GM04503 (cell line): ENCODE measurements around the gene RASAL1.
A peak's percentile ranks its signal among the peaks of the same experiment; 100 is the strongest.

Source experiments
- DNase-seq: peaks from one replicate; pipeline ENCODE4 v3.0.0-alpha.2; 2012; ENCODE audit warnings: low read depth

Gene RASAL1, protein sequence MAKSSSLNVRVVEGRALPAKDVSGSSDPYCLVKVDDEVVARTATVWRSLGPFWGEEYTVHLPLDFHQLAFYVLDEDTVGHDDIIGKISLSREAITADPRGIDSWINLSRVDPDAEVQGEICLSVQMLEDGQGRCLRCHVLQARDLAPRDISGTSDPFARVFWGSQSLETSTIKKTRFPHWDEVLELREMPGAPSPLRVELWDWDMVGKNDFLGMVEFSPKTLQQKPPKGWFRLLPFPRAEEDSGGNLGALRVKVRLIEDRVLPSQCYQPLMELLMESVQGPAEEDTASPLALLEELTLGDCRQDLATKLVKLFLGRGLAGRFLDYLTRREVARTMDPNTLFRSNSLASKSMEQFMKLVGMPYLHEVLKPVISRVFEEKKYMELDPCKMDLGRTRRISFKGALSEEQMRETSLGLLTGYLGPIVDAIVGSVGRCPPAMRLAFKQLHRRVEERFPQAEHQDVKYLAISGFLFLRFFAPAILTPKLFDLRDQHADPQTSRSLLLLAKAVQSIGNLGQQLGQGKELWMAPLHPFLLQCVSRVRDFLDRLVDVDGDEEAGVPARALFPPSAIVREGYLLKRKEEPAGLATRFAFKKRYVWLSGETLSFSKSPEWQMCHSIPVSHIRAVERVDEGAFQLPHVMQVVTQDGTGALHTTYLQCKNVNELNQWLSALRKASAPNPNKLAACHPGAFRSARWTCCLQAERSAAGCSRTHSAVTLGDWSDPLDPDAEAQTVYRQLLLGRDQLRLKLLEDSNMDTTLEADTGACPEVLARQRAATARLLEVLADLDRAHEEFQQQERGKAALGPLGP

DNA sequence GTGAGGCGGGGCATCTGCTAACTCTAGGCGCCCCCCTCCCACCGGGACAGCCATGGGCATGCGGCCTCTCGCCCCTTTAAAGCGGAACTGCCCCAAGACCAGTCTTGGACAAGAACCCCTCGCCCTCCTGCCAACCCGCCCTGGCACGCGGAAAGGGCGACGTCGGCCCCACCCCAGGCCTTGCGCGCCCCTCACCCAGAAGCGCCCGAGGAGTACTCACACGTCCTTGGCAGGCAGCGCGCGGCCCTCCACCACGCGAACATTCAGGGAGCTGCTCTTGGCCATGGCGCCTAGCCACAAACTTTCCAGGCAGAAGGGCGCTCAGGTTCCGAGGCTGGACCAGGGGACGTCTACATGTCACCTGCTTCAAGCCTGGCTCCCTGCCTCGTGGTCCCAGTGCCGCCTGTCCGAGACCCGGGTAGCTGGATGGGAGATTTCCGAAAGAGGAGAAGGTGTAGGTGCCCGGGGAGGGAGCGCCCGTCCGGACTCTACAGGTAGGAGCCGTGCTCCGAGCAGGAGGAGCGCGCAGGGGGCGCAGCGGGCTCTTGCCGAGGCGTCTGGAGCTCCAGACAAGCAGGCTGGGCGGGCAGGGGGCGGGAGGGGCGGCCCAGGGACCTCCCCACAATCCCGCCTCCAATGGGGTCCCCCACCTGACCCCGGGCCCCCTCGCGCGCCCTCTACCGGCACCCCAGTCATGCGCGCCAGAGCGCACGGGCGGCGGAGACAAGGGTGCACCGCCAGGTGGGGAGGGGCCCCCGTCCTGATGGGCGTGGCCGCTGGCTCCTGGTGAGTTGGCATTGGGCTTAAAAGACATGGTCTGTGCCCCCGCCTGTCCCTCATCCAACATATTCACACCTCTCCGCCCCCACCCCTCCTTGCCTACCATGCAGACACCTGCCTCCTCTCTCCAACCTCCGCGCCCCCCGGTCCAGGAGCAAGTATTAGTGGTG is at the start of gene RASAL1:
TSS of gene RASAL1 (minus strand) at position 584 of the 950 bp plus-strand sequence. CDS start at position 285, 299 bp downstream.
- DNase-seq: no peak

DNA sequence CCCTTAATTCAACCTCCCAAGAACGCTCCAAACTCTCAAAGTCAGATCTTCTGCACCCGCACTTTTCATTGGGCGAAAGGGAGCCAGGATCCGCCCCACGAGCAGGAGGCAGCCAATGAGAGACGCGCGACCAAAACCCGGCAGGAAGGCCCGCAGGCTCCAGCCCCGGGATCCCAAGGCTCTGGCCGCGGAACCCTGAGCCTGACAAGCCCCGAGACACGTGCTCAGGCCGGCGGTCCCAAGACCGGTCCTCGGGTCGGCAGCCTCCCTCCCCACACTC is 49.3 kb upstream of the RASAL1 start:
- DNase-seq: no peak

DNA sequence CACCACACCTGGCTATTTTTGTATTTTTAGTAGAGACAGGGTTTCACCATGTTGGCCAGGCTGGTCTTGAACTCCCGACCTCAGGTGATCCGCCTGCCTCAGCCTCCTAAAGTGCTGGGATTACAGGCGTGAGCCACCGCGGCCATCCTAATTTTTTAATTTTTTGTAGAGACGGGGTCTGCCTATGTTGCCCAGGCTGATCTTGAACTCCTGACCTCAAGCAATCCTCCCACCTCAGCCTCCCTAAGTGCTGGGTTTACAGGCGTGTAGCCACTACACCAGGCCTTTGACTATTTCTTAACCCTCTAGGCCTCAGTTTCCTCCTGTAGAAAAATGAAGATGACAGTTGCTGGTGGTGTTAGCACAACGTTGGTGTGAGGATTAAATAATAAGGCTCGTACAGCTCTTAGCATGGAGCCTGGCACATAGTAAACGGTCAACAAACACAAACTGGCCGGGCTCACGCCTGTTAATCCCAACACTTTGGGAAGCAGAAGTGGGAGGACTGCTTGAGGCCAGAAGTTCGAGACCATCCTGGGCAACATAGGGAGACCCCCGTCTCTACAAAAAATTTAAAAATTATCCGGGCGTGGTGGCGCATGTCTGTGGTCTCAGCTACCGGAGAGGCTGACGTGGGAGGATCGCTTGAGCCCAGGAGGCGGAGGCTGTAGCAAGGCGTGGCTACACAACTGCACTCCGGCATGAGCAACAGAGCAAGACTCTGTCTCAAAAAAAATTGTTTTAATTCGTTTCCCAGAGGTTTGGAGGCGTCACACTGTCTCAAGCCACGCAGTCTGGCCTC is 48.7 kb upstream of the RASAL1 start:
- peak; percentile 73 for DNase-seq

DNA sequence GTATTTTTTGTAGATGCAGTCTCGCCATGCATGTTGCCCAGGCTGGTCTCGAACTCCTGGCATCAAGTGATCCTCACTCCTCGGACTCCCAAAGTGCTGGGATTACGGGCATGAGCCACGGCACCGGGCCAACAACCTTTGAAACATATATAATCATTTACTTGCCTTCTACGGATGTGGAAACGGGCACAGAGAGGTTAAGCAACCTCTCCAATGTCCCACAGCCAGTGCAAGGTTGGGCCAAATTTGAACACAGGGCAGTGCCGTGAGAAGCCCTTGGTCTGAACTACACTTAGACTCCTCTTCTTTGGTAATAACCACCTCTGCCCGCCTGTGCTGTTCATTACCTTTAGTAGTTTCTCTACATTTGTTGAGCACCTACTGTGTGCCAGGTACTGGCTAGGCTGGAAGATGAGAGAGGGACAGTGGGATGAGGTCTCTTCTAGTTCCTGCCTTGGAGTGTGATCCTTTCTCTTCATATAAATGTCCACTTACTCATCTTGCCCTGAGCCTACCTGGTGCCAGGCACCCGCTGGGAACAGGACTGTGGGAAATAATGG is 47.5 kb upstream of the RASAL1 start:
- no peak for DNase-seq

DNA sequence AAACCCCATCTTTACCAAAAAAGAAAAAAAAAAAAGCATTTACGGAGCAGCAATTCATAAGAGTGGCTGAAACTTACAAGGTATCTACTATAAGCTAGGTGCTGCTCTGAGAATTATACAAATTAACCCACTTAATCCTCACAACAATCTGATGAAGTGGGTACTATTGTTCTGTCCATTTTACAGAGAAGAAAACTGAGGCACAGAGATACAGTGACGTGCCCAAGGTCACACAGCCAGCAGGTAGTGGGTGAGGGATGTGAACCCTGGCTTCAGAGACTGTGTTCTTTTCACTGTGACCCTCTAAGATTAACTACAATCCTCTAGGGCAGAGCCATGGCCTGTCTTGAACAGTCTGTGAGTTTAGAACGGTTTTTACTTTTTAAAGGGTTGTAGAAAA is 46.4 kb upstream of the RASAL1 start:
- DNase-seq: no peak

DNA sequence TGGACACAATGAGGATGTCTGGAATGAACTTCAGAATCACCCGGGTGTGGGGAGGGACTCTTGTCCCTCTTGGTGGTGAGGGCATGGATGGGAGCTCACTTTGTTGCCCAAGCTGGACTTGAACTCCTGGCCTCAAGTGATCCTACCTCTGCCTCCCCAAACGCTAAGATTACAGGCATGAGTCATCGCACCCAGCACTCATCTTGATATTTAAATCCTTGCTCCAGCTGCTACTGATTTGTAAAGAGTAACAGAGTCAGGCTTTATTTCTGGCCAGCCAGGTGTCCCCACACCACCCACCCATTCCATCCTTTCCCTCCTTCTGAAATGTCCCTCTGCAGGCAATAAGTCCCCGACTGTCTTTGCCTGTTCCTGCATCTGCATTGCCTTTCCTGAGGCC is 44.8 kb upstream of the RASAL1 start:
- DNase-seq: no peak

DNA sequence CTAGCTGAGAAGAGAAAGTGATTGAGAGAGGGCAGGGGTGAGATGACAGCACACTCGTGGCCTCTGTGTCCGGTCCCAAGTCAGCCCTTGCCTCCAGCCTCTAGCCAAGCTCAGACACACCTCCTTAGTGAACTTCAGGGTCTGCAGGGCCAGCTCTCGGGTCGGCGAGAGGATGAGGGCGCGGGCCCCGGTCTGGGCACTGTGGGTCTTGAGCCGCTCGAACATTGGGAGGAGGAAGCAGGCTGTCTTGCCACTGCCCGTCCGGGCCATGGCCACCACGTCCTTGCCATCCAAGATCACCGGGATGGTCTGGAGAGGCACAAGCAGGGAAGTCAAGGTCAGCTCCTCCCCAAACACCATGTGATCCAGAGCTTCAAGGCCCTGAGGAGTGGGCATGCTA is 43.5 kb upstream of the RASAL1 start:
- no peak for DNase-seq

DNA sequence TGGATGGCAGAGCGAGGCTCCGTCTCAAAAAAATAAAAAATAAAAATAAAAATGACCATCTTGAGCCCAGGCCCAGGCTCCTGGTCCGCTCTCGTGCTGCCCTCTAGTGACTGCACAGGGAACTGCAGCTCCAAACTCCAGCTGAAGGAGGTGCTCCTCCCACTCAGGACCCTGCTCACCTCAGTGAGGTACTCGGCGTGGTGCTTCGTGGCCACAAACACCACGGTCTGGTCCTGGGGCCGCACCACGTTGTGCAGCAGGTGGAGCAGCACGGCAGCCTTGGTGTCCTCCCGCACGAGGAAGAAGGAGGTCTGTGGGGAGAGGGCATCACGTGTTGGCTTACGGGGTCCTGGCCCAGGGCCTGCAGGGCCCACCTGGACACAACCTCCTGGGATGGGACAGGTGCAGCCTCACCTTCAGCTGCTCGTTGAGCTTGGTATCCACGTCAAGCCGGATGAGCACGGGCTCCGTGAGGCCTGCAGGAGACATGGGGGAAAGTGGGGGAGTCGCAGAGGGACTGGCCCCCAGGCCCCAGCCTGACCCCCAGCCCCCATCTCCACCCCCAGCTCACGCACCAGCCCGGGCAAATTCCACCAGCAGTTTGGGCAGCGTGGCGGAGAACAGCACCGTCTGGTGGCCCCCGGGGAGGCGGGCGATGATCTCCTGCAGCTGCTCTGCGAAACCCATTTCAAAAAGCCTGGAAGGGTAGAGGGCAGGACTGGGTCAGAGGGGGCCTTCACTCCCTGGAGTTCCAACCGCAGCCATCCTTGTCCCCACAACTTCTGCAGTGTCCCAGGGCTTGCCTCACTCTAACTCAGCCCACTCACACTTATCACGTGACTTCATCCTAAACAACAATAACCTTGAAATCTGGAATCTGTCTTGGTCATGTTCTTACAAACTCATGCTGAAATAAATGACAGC is 39.2 kb upstream of the RASAL1 start:
- no peak for DNase-seq

DNA sequence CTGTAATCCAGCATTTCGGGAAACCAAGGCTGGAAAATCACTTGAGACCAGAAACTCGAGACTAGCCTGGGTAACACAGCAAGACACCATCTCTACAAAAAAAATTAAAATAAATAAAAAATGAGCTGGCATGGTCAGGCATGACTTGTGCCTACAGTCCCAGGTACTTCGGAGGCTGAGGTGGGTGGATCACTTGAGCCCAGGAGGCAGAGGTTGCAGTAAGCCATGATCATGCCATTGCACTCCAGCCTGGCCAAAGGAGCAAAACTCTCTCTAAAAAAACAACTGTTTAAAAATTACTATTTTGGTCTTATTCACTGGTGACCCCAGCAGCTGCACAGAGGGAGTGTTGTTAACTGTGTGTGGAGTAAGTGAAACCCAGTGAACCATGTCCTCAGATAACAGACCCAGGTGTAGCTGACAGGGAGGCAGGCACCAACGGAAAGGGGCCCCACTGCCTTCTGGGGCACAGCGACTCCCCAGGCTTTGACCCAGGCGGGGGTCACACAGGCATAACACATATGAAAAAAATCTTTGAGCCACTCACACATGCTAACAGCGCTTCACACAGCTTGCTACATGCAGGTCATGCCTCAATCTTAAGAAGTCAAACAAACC is 37.6 kb upstream of the RASAL1 start:
- no peak for DNase-seq

DNA sequence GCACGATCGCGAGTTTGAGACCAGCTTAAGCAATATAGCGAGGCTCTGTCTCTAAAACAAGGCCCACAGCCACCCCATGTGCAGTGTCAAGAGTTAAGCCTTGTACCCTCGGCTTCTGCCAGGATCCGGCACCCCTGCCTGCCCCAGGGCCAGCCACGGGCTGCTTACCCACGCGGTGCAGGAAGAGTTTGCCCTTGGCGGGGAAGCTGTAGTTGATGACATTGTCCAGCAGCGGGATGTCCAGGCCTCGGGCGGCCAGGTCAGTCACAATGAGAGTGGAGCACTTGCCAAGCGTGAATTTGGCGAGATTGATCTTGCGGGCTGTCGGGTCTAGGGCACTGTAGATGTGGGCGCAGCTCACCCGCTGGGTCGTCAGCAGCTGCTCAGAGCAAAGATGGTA is 36.6 kb upstream of the RASAL1 start:
- DNase-seq: no peak

DNA sequence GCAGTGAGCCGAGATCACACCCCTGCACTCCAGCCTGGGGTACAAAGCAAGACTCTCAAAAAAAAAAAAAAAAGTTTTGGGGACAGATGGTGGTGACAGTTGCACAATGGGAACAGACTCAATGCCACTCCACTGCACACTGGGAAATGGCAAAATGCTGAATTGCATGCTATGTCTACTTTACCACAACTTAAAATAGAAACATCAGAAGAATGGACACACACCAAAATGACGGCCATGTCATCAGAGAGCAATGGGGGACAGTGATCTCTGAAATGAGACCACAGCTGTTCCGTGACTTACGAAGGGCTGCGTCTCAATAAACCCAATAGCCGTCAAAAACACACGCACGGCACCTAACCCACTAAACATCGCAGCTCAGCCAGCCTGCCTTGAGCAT is 36.0 kb upstream of the RASAL1 start:
- no peak for DNase-seq

DNA sequence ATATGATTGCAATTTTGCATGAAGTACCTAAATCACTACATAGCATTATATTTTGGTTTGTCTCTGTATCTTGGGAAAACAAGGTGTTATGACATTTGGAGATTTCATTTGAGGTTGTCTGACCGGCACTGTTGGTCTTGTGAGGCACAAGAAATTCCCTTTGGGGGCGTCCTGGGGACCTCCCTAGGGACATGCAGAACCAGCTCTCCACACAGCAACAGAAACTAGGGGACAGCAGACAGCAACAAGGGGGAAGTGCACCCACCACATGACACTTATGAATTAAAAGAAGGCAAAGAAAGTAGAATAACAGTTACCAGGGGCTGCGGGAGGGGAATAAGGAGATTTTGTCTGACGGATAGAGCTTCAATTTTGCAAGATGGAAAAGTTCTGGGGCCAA is 35.4 kb upstream of the RASAL1 start:
- DNase-seq: no peak

DNA sequence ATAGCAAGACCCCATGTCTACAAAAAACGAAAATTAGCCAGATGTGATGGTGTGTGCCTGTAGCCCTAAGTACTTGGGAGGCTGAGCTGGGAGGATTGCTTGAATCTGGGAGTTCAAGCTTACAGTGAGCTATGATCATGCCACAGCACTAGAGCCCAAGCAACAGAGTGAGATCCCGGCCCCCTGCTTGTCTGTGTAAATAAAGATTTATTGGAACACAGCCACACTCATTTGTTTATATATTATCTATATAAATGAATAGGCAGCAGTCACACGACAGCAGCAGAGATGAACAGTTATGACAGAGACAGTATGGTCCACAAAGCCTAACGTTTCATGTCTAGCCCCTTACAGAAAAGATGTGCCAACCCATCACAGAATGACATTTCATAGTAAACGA is 34.9 kb upstream of the RASAL1 start:
- no peak for DNase-seq

DNA sequence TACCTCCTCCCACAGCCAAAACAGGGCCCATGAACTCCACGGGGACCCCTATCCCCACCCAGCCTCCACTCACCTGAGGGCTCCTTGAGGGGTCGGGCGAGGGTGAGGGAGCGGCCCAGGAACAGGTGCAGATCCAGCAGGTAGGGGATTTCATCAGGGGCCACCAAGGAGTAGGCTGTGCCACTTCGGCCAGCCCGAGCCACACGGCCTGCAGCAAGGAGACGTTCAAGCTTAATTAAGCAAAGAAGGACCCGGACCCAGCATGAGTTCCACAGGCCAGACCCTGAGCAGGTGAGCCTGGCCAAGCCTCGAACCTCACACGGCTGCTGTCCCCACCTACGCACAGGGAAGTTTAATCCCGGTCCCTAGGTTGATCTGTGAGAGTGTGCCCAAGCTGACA is 34.1 kb upstream of the RASAL1 start:
- no peak for DNase-seq

DNA sequence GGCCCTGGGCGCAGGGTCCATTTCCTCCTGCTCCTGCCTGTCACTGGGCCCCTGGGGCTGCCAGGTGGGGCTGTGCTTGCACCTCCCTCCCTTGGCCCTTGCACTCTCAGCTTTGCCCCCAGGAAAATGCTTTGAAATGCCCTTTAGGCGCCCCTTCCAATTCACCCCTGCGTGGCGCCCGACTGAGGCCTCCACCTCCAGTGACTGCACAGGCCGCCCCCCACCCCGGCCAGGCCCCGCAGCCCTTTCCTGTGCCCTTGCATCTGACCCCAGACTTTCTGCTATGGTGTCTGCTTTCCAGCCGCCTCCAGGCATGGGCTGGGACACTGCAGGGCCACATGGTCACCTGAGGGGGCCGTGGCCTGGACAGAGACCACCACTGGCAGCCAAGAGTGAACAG is 32.3 kb upstream of the RASAL1 start:
- DNase-seq: no peak

DNA sequence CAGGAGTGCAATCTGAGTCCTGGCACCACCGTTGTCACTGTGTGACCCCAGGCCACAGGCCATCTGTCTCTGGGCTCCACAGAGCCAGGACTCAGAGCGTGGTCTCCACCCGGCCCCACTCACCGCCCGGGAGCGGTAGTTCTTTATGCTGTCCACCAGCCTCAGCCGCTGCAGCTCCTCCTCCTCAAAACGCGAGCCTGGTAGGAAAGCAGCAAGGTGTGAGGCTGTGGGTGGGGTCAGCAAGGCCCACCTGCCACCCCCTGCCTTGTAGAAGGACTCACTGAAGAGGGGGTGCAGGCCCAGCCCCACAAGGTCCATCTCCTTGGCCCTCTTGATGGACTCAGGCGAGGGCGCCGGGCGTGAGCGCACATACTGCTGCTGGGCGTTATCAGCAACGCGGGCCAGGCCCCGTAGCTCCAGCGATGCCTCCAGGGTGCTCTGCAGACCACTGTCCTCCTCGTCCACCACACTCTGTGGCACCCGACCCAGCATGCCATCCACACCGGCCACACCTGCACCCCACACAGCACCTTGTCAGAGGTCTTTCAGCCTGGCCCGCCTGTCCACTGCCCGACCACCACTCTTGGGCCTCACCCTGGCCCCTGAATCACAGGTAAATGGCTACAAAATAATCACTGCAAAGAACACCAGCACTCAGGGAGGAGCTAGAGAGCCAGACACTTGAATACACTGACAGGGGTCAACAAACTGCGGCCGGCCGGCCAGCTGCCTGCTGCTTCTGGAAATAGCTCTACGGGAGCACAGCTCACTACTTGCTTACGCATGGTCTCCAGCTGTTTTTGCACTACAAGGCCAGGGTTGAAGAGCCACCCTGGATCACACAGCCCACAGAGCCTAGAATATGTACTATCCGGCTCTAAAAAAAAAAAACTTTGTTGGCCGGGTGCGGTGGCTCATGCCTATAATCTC is 30.2 kb upstream of the RASAL1 start:
- no peak for DNase-seq

DNA sequence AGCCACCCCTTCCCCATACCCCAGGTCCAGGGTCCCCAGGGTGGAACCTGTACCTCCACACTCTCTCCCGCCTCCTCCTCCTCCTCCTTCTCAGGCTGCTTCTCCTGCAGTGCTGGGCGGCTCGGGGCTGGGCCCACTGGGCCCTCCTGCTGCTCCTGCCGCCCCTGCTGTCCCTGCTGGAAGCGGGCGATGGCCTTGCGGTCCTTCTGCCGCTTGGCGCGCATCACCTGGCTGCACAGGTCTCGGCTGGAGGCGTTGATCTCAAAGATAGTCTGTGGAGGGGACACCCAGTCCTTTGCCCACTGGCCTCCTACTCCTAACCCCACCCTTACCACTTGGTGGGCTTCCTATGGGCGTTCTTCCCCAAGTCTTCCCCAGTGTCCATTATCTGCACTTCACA is 28.5 kb upstream of the RASAL1 start:
- DNase-seq: no peak

DNA sequence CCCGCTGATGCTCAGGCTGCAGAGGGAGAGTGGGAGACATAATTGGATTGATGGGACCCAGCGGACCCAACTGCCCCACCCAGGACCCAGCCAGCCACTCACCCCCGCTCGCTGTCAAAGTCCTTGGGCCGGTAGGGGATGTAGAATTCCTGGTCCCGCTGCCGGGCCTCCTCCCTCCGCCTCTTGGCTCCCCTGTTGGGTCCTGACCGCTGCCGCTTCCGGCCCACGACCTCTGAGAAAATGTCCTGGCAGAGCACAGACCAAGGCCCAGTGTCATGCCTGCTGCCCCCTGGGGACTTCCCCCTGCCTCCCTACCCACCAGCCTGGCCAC is 27.4 kb upstream of the RASAL1 start:
- no peak for DNase-seq
